Stimulated activated CD8-positive, alpha-beta memory T cell treated with anti-CD3 and anti-CD28 coated beads, Interleukin-12 subunit alpha, Interleukin-12 subunit beta, amount 100 ng/mL, for 1 hour (primary cell): ENCODE measurements around the gene EFCAB14.
"Not testable (repeated sequence)": the region's sequence is repeated elsewhere in the genome, so short reads cannot be mapped to it uniquely, and the experiment has no call there.

Source experiments
- DNase-seq: peaks from one replicate; pipeline ENCODE4 v3.0.0-alpha.2; 2020; ENCODE audit warnings: low read depth

Gene EFCAB14

GRCh38 chr1:46684670-46685069 is 34.2 kb downstream of the EFCAB14 start:
- DNase-seq: no peak

GRCh38 chr1:46682064-46682463 is 36.9 kb downstream of the EFCAB14 start:
- no peak for DNase-seq

DNA sequence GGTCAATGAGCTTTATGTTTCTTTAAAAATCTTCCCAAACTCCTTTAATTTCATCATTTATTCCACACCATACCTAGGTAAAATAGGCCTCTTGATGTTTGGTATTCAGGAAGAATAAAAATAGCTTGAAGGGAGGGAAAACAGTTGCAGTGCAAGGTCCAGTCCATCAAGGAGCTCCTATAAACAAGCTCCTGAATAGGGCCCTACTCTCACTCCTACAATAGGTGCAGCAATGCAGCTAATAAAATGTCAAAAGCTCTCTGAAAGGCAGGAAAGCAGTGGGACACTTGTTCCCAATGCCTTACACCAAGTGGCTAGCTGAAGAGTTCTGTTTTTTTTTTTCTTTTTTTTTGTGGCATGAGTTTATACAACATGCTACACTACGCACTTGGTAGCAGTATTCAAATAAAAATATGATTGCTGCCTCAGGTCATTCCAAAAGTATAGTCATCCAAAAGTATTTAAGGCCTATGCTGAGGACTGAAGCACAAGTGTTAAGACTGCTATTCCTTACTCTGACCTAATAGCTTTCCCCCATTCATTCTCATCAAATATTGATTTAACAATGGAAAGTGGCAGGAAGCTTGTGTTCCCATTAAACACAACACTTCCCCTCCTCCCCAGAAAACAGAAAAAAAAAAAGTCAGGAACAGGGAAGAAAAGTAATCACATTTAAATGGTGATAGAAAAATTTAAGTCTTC is 37.4 kb downstream of the EFCAB14 start:
- DNase-seq: no peak

GRCh38 chr1:46679789-46680573 is 38.9 kb downstream of the EFCAB14 start:
- no peak for DNase-seq

GRCh38 chr1:46677339-46677738 is 41.6 kb downstream of the EFCAB14 start:
- no peak for DNase-seq

GRCh38 chr1:46676531-46676930 is 42.4 kb downstream of the EFCAB14 start:
- DNase-seq: no peak

DNA sequence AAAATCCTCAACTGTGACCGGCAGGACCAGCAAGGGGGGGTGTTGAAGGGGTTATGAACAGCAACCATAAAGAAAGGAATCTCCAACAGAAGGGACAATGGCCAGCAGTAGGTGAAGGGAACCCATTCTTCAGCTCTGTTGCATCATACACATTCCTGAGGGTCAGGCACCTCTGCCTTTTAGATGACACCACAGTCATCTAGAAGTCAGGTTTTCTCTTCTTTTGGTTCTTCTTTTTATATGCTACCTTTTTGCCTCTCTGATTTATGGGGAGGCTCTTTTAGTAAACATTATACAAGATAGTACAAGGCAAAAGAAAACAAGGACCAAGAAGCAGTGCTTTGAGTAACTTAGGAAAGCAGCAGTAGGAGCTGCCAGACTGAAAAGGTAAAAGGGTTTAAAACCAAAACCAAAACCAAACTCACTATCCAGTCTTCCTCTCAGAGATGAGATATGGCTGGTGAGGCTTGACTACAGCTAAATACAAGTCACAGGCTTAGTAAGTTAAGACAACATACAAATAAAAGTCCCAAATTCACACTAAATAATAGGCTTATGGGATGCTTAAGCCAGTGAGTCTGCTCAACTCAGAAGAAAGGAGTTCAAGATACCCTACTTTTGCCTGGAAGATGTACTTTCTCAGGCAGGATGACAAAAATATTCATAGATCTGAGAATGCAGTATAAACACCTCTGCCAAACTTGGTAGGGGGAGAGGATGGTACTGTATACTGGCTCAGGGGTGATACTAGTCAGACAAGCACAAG is 43.2 kb downstream of the EFCAB14 start:
- no peak for DNase-seq

DNA sequence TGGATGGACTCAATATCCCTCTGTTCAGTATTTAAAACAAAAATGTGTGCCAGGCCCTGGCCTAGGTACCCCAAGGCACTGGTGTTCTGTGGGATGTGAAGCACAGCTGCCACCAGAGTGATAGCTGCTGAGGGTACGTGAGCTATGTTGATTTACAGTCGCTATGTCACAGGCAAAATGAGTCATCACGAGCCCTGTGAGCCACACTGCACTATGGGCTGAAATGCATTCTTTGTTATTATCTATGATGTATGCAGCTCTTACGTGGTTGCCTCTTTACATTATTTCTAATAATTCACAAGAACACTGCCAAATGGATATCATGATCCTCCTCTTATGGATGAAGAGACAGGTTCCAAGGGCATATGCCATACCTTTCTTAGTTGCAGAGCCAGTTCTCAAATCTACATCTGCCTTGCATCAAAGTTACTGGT is 45.1 kb downstream of the EFCAB14 start:
- DNase-seq: no peak

DNA sequence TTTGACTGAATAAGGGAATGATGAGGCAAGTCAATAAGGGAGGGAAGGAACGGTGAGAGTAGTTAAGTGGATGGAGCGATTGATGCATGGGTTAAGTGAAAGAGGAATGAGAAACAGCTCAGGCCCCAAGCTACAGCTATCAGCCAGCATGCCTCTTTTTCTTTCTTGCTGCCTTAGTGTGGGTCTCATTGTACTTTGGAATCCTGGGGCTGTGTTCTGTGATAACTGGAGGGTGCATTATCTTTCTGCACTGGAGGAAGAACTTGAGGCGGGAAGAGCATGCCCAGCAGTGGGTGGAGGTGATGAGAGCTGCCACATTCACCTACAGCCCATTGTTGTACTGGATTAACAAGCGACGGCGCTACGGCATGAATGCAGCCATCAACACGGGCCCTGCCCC is 46.2 kb downstream of the EFCAB14 start:
- no peak for DNase-seq

DNA sequence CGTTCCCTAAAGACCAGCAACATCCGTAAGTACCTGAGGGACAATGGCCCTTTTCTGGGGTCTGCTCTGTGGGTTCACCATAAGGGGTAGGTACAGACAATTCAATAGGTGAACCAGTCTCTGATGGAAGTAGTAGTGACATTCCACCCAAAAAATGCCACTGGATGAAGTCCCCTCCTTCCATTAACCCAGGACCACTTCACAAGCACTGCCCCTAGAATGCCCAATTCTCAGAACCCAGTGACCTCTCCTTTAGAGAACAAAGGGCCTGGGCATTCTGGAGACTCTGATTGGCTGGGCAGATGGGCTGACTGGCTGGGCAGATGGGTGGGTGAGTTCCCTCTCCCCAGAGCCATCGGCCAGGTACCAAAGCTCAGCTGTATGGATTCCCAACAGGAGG is 47.4 kb downstream of the EFCAB14 start, which contains the start of gene TEX38:
TEX38 (plus strand) TSS at position 301 of the 400 bp plus-strand sequence; CDS start at position 382, 81 bp downstream.
- DNase-seq: no peak

GRCh38 chr1:46670134-46670533 is 48.8 kb downstream of the EFCAB14 start:
- DNase-seq: no peak

DNA sequence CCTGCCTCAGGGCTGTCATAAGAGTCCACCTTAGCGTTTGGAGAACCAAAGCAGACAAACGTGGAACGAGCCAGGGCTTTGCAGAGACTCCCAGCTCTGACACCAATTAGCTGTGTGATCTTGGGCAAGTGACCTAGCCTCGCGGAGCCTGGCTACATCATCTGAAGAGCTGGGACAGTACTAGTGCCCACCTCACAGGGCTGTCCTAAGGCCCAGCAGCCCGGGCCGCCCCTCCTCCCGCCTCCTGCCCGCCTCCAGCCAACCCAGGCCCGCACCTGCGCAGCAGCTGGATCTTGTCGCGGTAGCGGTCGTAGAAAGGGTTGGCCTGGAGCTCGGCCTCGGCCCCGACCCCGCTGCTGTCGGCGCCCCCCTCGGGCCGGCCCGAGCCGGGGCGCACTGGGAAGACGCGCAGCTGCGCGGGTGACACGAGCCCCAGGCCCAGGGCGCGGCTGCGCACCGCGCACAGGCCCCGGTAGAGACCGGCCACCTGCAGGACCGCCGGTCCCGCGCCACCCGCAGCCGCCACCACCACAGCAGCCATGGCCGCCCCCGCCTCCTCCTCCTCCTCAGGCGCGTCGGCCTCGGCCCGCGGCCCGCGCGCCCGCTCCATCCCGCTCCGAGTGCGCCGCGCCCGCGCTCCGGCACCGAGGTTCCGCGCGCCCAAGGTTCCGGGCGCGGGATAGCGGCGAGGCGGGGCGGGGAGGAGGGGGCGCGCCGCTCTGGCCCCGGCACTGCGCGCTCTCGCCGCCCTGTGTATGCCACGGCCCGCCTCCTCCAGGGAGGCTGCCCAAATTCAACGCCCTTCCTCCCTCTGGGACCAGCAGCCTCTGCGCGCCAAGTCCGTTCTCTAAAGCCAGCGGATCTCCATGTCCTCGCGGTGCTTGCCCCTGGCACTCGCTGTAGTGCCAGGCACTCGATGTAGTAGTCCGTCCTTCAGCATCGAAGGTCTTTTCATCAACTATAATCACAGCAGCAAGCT is 50.8 kb downstream of the EFCAB14 start, which contains the start of gene ATPAF1:
ATPAF1 (minus strand) TSS at position 583 of the 979 bp plus-strand sequence; CDS start at position 541, 42 bp downstream.
- peak; percentile 18 for DNase-seq

GRCh38 chr1:46665983-46666382 is 52.9 kb downstream of the EFCAB14 start:
- no peak for DNase-seq

GRCh38 chr1:46662919-46663318 is 56.0 kb downstream of the EFCAB14 start:
- DNase-seq: not testable (repeated sequence)

- DNase-seq: not testable (repeated sequence)
These were observed 58.8 kb downstream of the EFCAB14 start for GRCh38 chr1:46660116-46660515.

- DNase-seq: no peak
These were observed 59.5 kb downstream of the EFCAB14 start for GRCh38 chr1:46659307-46659870.

GRCh38 chr1:46657775-46658174 is 61.1 kb downstream of the EFCAB14 start:
- no peak for DNase-seq

DNA sequence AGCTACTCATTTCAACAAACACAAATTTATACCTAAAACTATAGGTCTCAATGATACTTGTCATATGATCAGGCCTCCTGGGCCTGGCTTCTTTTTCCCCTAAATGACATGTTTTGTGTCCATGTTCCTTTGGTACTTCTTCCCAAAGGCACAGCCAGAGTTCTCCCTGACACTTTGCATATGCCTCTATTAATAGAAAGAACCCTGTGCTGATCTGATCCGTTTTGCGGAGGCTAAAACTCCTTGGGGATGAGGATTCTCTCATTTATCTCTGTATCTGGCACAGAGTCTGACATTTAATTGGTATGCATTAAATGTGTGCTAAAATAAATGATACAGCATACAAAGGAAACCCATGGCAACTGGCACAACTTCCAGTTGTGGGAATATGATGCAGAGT is 62.3 kb downstream of the EFCAB14 start:
- no peak for DNase-seq

- no peak for DNase-seq
These were observed 63.1 kb downstream of the EFCAB14 start for GRCh38 chr1:46655848-46656247.

GRCh38 chr1:46654698-46655097 is 64.2 kb downstream of the EFCAB14 start:
- not testable (repeated sequence) for DNase-seq

GRCh38 chr1:46654012-46654411 is 64.9 kb downstream of the EFCAB14 start:
- DNase-seq: no peak
